Esophagus muscularis mucosa (tissue), 4 donors: ENCODE measurements around the gene SRSF4. TPM values are rescaled to one million over a fixed set of nuclear protein-coding genes. Genes with fewer than 3 reads are reported as not detected.
"Not testable (repeated sequence)": the region's sequence is repeated elsewhere in the genome, so short reads cannot be mapped to it uniquely, and the experiment has no call there.

Experiments
- DNase-seq: peaks from one replicate; pipeline ENCODE4 v3.0.0-alpha.2; 2017; ENCODE audit errors: extremely low spot score
- H3K27ac ChIP-seq, 4 donors: fragments of 200-600 bp; sonication (generic); replicated peaks in 1 of 4; 1 replicate in 3 of 4; 2 replicates in 1 of 4; pipeline ENCODE4 v1.5.1; 2016 to 2019; ENCODE audit warnings: mild to moderate bottlenecking in 1 of 4
- H3K27me3 ChIP-seq, 4 donors: fragments of 200-600 bp; sonication (generic); one replicate each; pipeline versions ENCODE4 v1.5.1 to v1.6.0; 2016 to 2019
- H3K36me3 ChIP-seq, 4 donors: fragments of 200-600 bp; sonication (generic); one replicate each; pipeline ENCODE4 v1.5.1; 2016 to 2019
- H3K4me1 ChIP-seq, 4 donors: fragments of 200-600 bp; sonication (generic); one replicate each; pipeline ENCODE4 v1.5.1; 2016 to 2019
- H3K4me3 ChIP-seq, 4 donors: fragments of 200-600 bp; sonication (generic); 1 replicate in 2 of 4; 2 replicates in 2 of 4; pipeline ENCODE4 v1.5.1; 2016 to 2019; ENCODE audit warnings: mild to moderate bottlenecking in 4 of 4, moderate library complexity in 1 of 4
- H3K9me3 ChIP-seq, 4 donors: fragments of 200-600 bp; sonication (generic); 1 replicate in 3 of 4; 2 replicates in 1 of 4; pipeline ENCODE4 v1.5.1; 2016 to 2019
- CTCF ChIP-seq, 3 experiments: fragments of 200-600 bp in 2 of 3; fragments of 450-650 bp in 1 of 3; sonication (generic) in 2 of 3; IDR thresholded peaks; one replicate each; pipeline ENCODE4 v1.5.1; 2017 to 2019; ENCODE audit warnings: antibody characterized with exemption in 3 of 3, mild to moderate bottlenecking in 2 of 3, moderate library complexity in 1 of 3
- EP300 ChIP-seq: sonication (generic); formaldehyde crosslinking; IDR thresholded peaks from one replicate; pipeline ENCODE4 v1.6.1; 2017; ENCODE audit warnings: antibody characterized with exemption
- POLR2A ChIP-seq: fragments of 450-650 bp; IDR thresholded peaks from one replicate; pipeline ENCODE4 v1.6.1; 2017; ENCODE audit warnings: antibody characterized with exemption, moderate library complexity, mild to moderate bottlenecking, low read depth
- POLR2AphosphoS5 ChIP-seq, 2 donors: sonication (generic); formaldehyde crosslinking; IDR thresholded peaks; one replicate each; pipeline ENCODE4 v1.6.1; 2017; ENCODE audit warnings: antibody characterized with exemption in 2 of 2
- WGBS: methylation state at CpG from one replicate; pipeline ENCODE4 v1.1.5; 2018; 5-methylcytosine and 5-hydroxymethylcytosine counted together
- intact Hi-C: fragments of 100-400 bp; cut with DNase I; formaldehyde crosslinking; loops from one replicate; pipeline ENCODE4 v1.15.1; 2023
- small RNA-seq, 3 donors: library from RNA; depleted of rRNA; stranded (forward); fragments of <200 nt; gene quantifications; one replicate each; pipeline ENCODE3, GENCODE V24; 2016
- total RNA-seq, 4 donors: library from RNA; depleted of rRNA; stranded (reverse); fragments of >200 nt; gene quantifications; one replicate each; pipeline versions ENCODE4 v1.1.0 to v1.2.1, GENCODE V29; 2016

SRSF4 gene
- total RNA-seq, 4 donors from 2014 or later, result 90.3 to 113 (median 98.3) TPM

- Histone ChIP-seq H3K27ac (no peak overlapping the region), H3K36me3 (peaks cover 0 to 44% (median 26%) of the 10 kb centered on the region in 4 donors), H3K4me1 (no peaks in the 10 kb centered on the region), H3K4me3 (no peak overlapping the region), H3K9me3 (no peaks in the 10 kb centered on the region), H3K27me3 (no peaks in the 10 kb centered on the region)
- 91% methylated on average over 7 of the region's 7 CpGs for WGBS
- DNase-seq, result no peak
- intact Hi-C loops, result no loop called here
- TF ChIP-seq CTCF (IDR thresholded peaks at IDR 0.05) (no peak), POLR2AphosphoS5 (IDR thresholded peaks at IDR 0.05) (no peak), POLR2A (no peak), EP300 (no peak)
Observed at GRCh38 chr1:29112705-29113412, 68.8 kb downstream of the SRSF4 start.

- H3K9me3 ChIP-seq, intact Hi-C loops, DNase-seq, H3K4me1 ChIP-seq, H3K27ac ChIP-seq, H3K27me3 ChIP-seq, H3K4me3 ChIP-seq: not testable (repeated sequence)
- 92% methylated on average over 6 of the region's 6 CpGs for WGBS
- peaks cover 0 to 26% (median 11%) of the 10 kb centered on the region in 4 donors for H3K36me3 ChIP-seq
Observed at GRCh38 chr1:29108041-29108440, 73.7 kb downstream of the SRSF4 start.

- H3K4me1 ChIP-seq, result no peaks in the 10 kb centered on the region
- peaks cover 0 to 27% (median 8%) of the 10 kb centered on the region in 4 donors for H3K36me3 ChIP-seq
- H3K4me3 ChIP-seq, result no peak overlapping the region
- WGBS, result 94% methylated on average over 6 of the region's 6 CpGs
- H3K27ac ChIP-seq, result no peak overlapping the region
- DNase-seq, result peak; percentile 17
- no peaks in the 10 kb centered on the region for H3K9me3 ChIP-seq
- TF ChIP-seq EP300 (no peak), POLR2A (no peak), POLR2AphosphoS5 (IDR thresholded peaks at IDR 0.05) (no peak), CTCF (IDR thresholded peaks at IDR 0.05) (no peak)
- intact Hi-C loops, result no loop called here
- no peaks in the 10 kb centered on the region for H3K27me3 ChIP-seq
Observed at GRCh38 chr1:29105822-29106221, 75.9 kb downstream of the SRSF4 start.

- no peak overlapping the region for H3K27ac ChIP-seq
- H3K9me3 ChIP-seq, result no peaks in the 10 kb centered on the region
- no peak overlapping the region for H3K4me3 ChIP-seq
- WGBS, result 92% methylated on average over 1 of the region's 1 CpG
- peaks cover 0 to 29% (median 18%) of the 10 kb centered on the region in 4 donors for H3K36me3 ChIP-seq
- TF ChIP-seq CTCF (IDR thresholded peaks at IDR 0.05), result no peak
- H3K27me3 ChIP-seq, result no peaks in the 10 kb centered on the region
- DNase-seq, result no peak
- intact Hi-C loops, result no loop called here
- no peaks in the 10 kb centered on the region for H3K4me1 ChIP-seq
Observed at GRCh38 chr1:29100487-29100886, 81.2 kb downstream of the SRSF4 start.

- DNase-seq, result no peak
- H3K27ac ChIP-seq, result no peak overlapping the region
- peaks cover 0 to 29% (median 18%) of the 10 kb centered on the region in 4 donors for H3K36me3 ChIP-seq
- WGBS, result 90% methylated on average over 4 of the region's 4 CpGs
- no peaks in the 10 kb centered on the region for H3K27me3 ChIP-seq
- H3K9me3 ChIP-seq, result no peaks in the 10 kb centered on the region
- H3K4me3 ChIP-seq, result no peak overlapping the region
- TF ChIP-seq EP300 (no peak), POLR2AphosphoS5 (IDR thresholded peaks at IDR 0.05) (no peak), CTCF (IDR thresholded peaks at IDR 0.05) (no peak), POLR2A (no peak)
- intact Hi-C loops, result no loop called here
- H3K4me1 ChIP-seq, result no peaks in the 10 kb centered on the region
Observed at GRCh38 chr1:29099286-29099685, 82.4 kb downstream of the SRSF4 start.

Small RNAs within 50 kb of the gene (small RNA-seq; reads per million reads assigned to genes)
- gene RF02271, result 0 reads per million in 3 donors

Other genes with a start within 250 kb of the SRSF4 start
- 10 to 100 TPM; 14.5 to 44.8 (median 28.2) TPM for gene TMEM200B, start 58.0 kb downstream of the SRSF4 start, total RNA-seq
- gene MECR, start 49.0 kb upstream of the SRSF4 start, total RNA-seq, result 10 to 100 TPM; 15.4 to 20.2 (median 18.6) TPM
- 10 to 100 TPM; 19.5 to 32.7 (median 27.5) TPM for gene PTPRU, start 54.6 kb upstream of the SRSF4 start, total RNA-seq